HG02870 (cell line): Measurements from ENCODE around the gene PPP1R9A.

Experiments
- ATAC-seq: cut with Tn5 transposase; IDR thresholded peaks from one replicate; pipeline ENCODE4 v1.9.1; 2021; ENCODE audit warnings: mild to moderate bottlenecking, moderate library complexity; ENCODE audit not compliant: unreplicated experiment

The PPP1R9A gene

GRCh38 chr7:95342642-95343307 lies 435.4 kb downstream of the PPP1R9A start:
- no peak for ATAC-seq
